ENCODE measurements around the gene GPX2. TPM values are rescaled to one million over a fixed set of nuclear protein-coding genes. Genes with fewer than 3 reads are reported as not detected.
A peak's percentile ranks its signal among the peaks of the same experiment; 100 is the strongest.

GPX2 gene
- total RNA-seq, 1 donor from 2014 or later: 0.63 TPM

GRCh38 chr14:64910847-64911495 lies 31.6 kb downstream of the GPX2 start:
- Mint-ChIP-seq H3K36me3 (no peaks in the 10 kb centered on the region), H3K4me1 (peaks cover 26% of the 10 kb centered on the region), H3K27ac (no peak overlapping the region), H3K4me3 (no peak overlapping the region), H3K9me3 (no peaks in the 10 kb centered on the region), H3K27me3 (ENCODE audit: low read depth) (no peaks in the 10 kb centered on the region)
- DNase-seq (ENCODE audit: low spot score in 2 of 2, unreplicated experiment in 2 of 2): no peak
- peak; percentile 55 for TF ChIP-seq CTCF (IDR thresholded peaks at IDR 0.05; ENCODE audit: unreplicated experiment)

- no peak for TF ChIP-seq CTCF (IDR thresholded peaks at IDR 0.05; ENCODE audit: unreplicated experiment)
- Mint-ChIP-seq H3K9me3 (no peaks in the 10 kb centered on the region), H3K4me3 (no peak overlapping the region), H3K36me3 (no peaks in the 10 kb centered on the region), H3K27ac (peak overlapping the region; percentile 50), H3K27me3 (ENCODE audit: low read depth) (no peaks in the 10 kb centered on the region), H3K4me1 (peaks cover 16% of the 10 kb centered on the region)
- DNase-seq (ENCODE audit: low spot score in 2 of 2, unreplicated experiment in 2 of 2): no peak
Observed at GRCh38 chr14:64906022-64906421, 36.5 kb downstream of the GPX2 start.

GRCh38 chr14:64899958-64900357 lies 42.6 kb downstream of the GPX2 start:
- no peaks in the 10 kb centered on the region for H3K36me3 Mint-ChIP-seq
- DNase-seq (ENCODE audit: low spot score in 2 of 2, unreplicated experiment in 2 of 2): no peak
- H3K9me3 Mint-ChIP-seq: no peaks in the 10 kb centered on the region
- H3K27ac Mint-ChIP-seq: no peak overlapping the region
- peaks cover 2% of the 10 kb centered on the region for H3K4me1 Mint-ChIP-seq
- H3K4me3 Mint-ChIP-seq: no peak overlapping the region
- peaks cover 8% of the 10 kb centered on the region for H3K27me3 Mint-ChIP-seq (ENCODE audit: low read depth)
- no peak for TF ChIP-seq CTCF (IDR thresholded peaks at IDR 0.05; ENCODE audit: unreplicated experiment)

- no peaks in the 10 kb centered on the region for H3K4me1 Mint-ChIP-seq
- H3K4me3 Mint-ChIP-seq: no peak overlapping the region
- no peak overlapping the region for H3K27ac Mint-ChIP-seq
- peak; percentile 45 for TF ChIP-seq CTCF (IDR thresholded peaks at IDR 0.05; ENCODE audit: unreplicated experiment)
- no peak for DNase-seq (ENCODE audit: low spot score in 2 of 2, unreplicated experiment in 2 of 2)
- H3K27me3 Mint-ChIP-seq (ENCODE audit: low read depth): peaks cover 13% of the 10 kb centered on the region
- no peaks in the 10 kb centered on the region for H3K9me3 Mint-ChIP-seq
- no peaks in the 10 kb centered on the region for H3K36me3 Mint-ChIP-seq
Observed at GRCh38 chr14:64891839-64892375, 50.6 kb downstream of the GPX2 start.

GRCh38 chr14:64891173-64891838 lies 51.2 kb downstream of the GPX2 start:
- Mint-ChIP-seq H3K9me3 (no peaks in the 10 kb centered on the region), H3K4me3 (no peak overlapping the region), H3K27me3 (ENCODE audit: low read depth) (peaks cover 14% of the 10 kb centered on the region), H3K27ac (no peak overlapping the region), H3K36me3 (no peaks in the 10 kb centered on the region), H3K4me1 (no peaks in the 10 kb centered on the region)
- no peak for DNase-seq (ENCODE audit: low spot score in 2 of 2, unreplicated experiment in 2 of 2)
- no peak for TF ChIP-seq CTCF (IDR thresholded peaks at IDR 0.05; ENCODE audit: unreplicated experiment)
